AG04449 (cell line): ENCODE measurements around the gene TRIM22.
"Not testable (repeated sequence)": the region's sequence is repeated elsewhere in the genome, so short reads cannot be mapped to it uniquely, and the experiment has no call there.

ENCODE experiments used
- CTCF ChIA-PET: fragments of 350-600 bp; formaldehyde crosslinking; extraction: SDS; loops from one replicate; lab custom pipeline; 2021; ENCODE audit warnings: antibody characterized with exemption; lab: Yijun Ruan, JAX
- POLR2A ChIA-PET: fragments of 400-600, 350-600 bp; formaldehyde crosslinking; extraction: SDS; loops from one replicate; lab custom pipeline; 2020; ENCODE audit warnings: antibody characterized with exemption, inconsistent platforms; lab: Yijun Ruan, JAX
- DNase-seq: peaks from one replicate; pipeline ENCODE4 v3.0.0-alpha.2; 2010; ENCODE audit warnings: low read depth, low spot score
- H3K4me3 ChIP-seq: 2 replicates; pipeline ENCODE4 v1.5.1; 2011; ENCODE audit warnings: low read depth, mild to moderate bottlenecking, control low read depth, low read length
- CTCF ChIP-seq: IDR thresholded peaks from one replicate; pipeline ENCODE4 v1.5.1; 2011; ENCODE audit warnings: mild to moderate bottlenecking, moderate library complexity, low read length, control low read depth, inconsistent platforms; ENCODE audit not compliant: insufficient read depth; ENCODE audit errors: missing control alignments

TRIM22 gene

GRCh38 chr11:5690216-5690615 lies 626 bp downstream of the TRIM22 start:
- TF ChIP-seq CTCF = no peak
- CTCF ChIA-PET = interaction anchor here (1.2 to 2.3 kb wide), 4 partner anchors 28 to 214 kb away, joined by 3 to 6 read pairs (median 4); no protein-coding TSS in a partner anchor
- H3K4me3 ChIP-seq = peak overlapping the region; percentile 58
- POLR2A ChIA-PET = interaction anchor here (0.9 kb wide), 1 partner anchor 9 kb away, joined by 3 read pairs; no protein-coding TSS in a partner anchor
- DNase-seq = no peak

- DNase-seq = no peak
- CTCF ChIA-PET = interaction anchor here (1.2 to 2.3 kb wide), 3 partner anchors 84 to 214 kb away, joined by 3 to 6 read pairs (median 5); no protein-coding TSS in a partner anchor
- POLR2A ChIA-PET = interaction anchor here (0.9 kb wide), 1 partner anchor 9 kb away, joined by 3 read pairs; no protein-coding TSS in a partner anchor
- no peak for TF ChIP-seq CTCF
- H3K4me3 ChIP-seq = peak overlapping the region; percentile 58
Measured at GRCh38 chr11:5690736-5691135, 1.1 kb downstream of the TRIM22 start.

- ChIA-PET POLR2A (interaction anchor here (0.9 kb wide), 1 partner anchor 8 kb away, joined by 3 read pairs; no protein-coding TSS in a partner anchor), CTCF (interaction anchor here (2.3 kb wide), 1 partner anchor 92 kb away, joined by 6 read pairs; no protein-coding TSS in a partner anchor)
- H3K4me3 ChIP-seq = peak overlapping the region; percentile 58
- DNase-seq = not testable (repeated sequence)
Measured at GRCh38 chr11:5691238-5691963, 1.8 kb downstream of the TRIM22 start.

GRCh38 chr11:5691964-5692361 lies 2.4 kb downstream of the TRIM22 start:
- no peak overlapping the region for H3K4me3 ChIP-seq
- no peak for TF ChIP-seq CTCF
- POLR2A ChIA-PET = no interaction called here
- CTCF ChIA-PET = interaction anchor here (2.3 kb wide), 1 partner anchor 92 kb away, joined by 6 read pairs; no protein-coding TSS in a partner anchor
- DNase-seq = no peak

- no peak for DNase-seq
- ChIA-PET CTCF (no interaction called here), POLR2A (no interaction called here)
- H3K4me3 ChIP-seq = no peak overlapping the region
- no peak for TF ChIP-seq CTCF
Measured at GRCh38 chr11:5694642-5695041, 5.1 kb downstream of the TRIM22 start.

GRCh38 chr11:5695580-5695979 lies 6.0 kb downstream of the TRIM22 start:
- CTCF ChIA-PET = interaction anchor here (1.0 kb wide), 1 partner anchor 220 kb away, joined by 4 read pairs; no protein-coding TSS in a partner anchor
- no peak for DNase-seq
- POLR2A ChIA-PET = no interaction called here
- no peak for TF ChIP-seq CTCF
- H3K4me3 ChIP-seq = no peak overlapping the region

GRCh38 chr11:5696210-5696609 lies 6.6 kb downstream of the TRIM22 start:
- TF ChIP-seq CTCF = no peak
- ChIA-PET CTCF (no interaction called here), POLR2A (no interaction called here)
- DNase-seq = no peak
- no peak overlapping the region for H3K4me3 ChIP-seq
